ENCODE results near the gene HIF1AN.

The HIF1AN gene

GRCh38 chr10:100579261-100580090, 43.7 kb downstream of the HIF1AN start:
- Histone ChIP-seq H3K9ac (ENCODE audit: low read depth, low read length) (no peak overlapping the region), H3K27me3 (ENCODE audit: control insufficient read depth, insufficient read depth, low read length) (peaks cover 10% of the 10 kb centered on the region; the same call in 1 of the 2 replicates), H3K4me1 (ENCODE audit: control insufficient read depth, insufficient read depth, low read length) (no peaks in the 10 kb centered on the region), H3K36me3 (ENCODE audit: control insufficient read depth, insufficient read depth, low read length) (no peaks in the 10 kb centered on the region), H3K9me3 (ENCODE audit: control insufficient read depth, insufficient read depth, low read length) (no peaks in the 10 kb centered on the region), H3K4me3 (ENCODE audit: low read depth, low read length) (no peak overlapping the region), H3K27ac (ENCODE audit: low read depth, low read length) (no peak overlapping the region)

DNA sequence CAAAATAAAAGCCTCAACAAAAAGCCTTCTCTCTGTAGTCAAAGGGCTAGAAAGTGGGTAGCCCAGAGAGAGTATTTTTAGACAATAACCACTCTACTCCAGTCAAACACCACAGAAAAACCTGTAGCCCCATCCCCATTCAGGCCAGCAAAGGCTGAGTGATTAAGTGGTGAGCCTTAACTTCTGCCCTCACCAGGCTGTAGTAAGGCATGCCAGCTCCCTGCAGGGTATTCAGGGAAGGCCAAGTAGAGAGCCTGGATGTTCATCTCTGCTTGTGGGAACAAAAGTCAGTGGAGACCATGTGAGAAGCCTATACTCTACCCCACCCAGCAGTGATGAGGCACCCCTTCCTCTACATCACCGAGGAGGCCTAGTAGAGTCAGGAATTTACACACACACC, 51.2 kb downstream of the HIF1AN start:
- H3K4me1 ChIP-seq (ENCODE audit: control insufficient read depth, insufficient read depth, low read length) = no peaks in the 10 kb centered on the region
- no peaks in the 10 kb centered on the region for H3K9me3 ChIP-seq (ENCODE audit: control insufficient read depth, insufficient read depth, low read length)
- no peak overlapping the region for H3K9ac ChIP-seq (ENCODE audit: low read depth, low read length)
- no peak overlapping the region for H3K27ac ChIP-seq (ENCODE audit: low read depth, low read length)
- H3K4me3 ChIP-seq (ENCODE audit: low read depth, low read length) = no peak overlapping the region
- peaks cover 13% of the 10 kb centered on the region; the same call in 1 of the 2 replicates for H3K27me3 ChIP-seq (ENCODE audit: control insufficient read depth, insufficient read depth, low read length)
- H3K36me3 ChIP-seq (ENCODE audit: control insufficient read depth, insufficient read depth, low read length) = no peaks in the 10 kb centered on the region

DNA sequence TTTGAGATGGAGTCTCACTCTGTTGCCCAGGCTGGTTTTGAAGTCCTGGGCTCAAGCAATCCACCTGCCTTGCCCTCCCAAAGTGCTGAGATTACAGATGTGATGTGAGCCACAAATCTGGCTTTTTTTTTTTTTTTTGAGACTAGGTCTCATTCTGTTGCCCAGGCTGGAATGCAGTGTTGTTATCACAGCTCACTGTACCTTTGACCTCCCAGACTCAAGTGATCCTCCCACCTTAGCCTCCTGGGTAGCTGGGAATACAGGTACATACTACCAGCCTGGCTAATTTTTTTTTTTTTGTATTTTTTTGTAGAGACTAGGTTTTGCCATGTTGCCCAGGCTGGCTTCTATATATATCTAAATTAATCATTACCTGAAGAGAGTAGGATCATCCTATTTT, 62.4 kb downstream of the HIF1AN start:
- Histone ChIP-seq H3K27me3 (ENCODE audit: control insufficient read depth, insufficient read depth, low read length) (no peaks in the 10 kb centered on the region), H3K27ac (ENCODE audit: low read depth, low read length) (no peak overlapping the region), H3K4me3 (ENCODE audit: low read depth, low read length) (no peak overlapping the region), H3K9me3 (ENCODE audit: control insufficient read depth, insufficient read depth, low read length) (no peaks in the 10 kb centered on the region), H3K9ac (ENCODE audit: low read depth, low read length) (no peak overlapping the region), H3K4me1 (ENCODE audit: control insufficient read depth, insufficient read depth, low read length) (no peaks in the 10 kb centered on the region), H3K36me3 (ENCODE audit: control insufficient read depth, insufficient read depth, low read length) (no peaks in the 10 kb centered on the region)

GRCh38 chr10:100600218-100600617, 64.5 kb downstream of the HIF1AN start:
- H3K36me3 ChIP-seq (ENCODE audit: control insufficient read depth, insufficient read depth, low read length) = no peaks in the 10 kb centered on the region
- no peaks in the 10 kb centered on the region for H3K9me3 ChIP-seq (ENCODE audit: control insufficient read depth, insufficient read depth, low read length)
- no peaks in the 10 kb centered on the region for H3K4me1 ChIP-seq (ENCODE audit: control insufficient read depth, insufficient read depth, low read length)
- H3K4me3 ChIP-seq (ENCODE audit: low read depth, low read length) = no peak overlapping the region
- no peak overlapping the region for H3K27ac ChIP-seq (ENCODE audit: low read depth, low read length)
- H3K27me3 ChIP-seq (ENCODE audit: control insufficient read depth, insufficient read depth, low read length) = no peaks in the 10 kb centered on the region
- H3K9ac ChIP-seq (ENCODE audit: low read depth, low read length) = no peak overlapping the region

DNA sequence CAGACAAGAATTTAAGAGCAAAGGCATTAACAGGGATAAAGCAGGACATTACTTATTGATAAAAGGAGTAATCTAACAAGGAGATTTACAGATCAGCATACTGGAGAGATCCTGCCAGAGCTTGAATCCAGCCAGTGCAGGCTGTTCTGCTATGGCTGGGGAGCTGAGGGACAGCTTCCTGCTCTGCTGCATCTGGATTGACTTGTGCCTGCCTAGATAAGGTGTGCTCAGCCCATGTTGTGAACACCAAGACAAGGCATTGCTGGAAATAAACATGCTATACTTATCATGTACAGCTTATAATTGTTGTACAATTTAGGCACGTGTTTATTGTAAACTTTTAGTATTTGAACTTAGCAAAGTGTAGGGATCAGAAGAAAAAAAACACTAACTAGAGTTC, 71.7 kb downstream of the HIF1AN start:
- H3K9ac ChIP-seq (ENCODE audit: low read depth, low read length) = no peak overlapping the region
- no peak overlapping the region for H3K4me3 ChIP-seq (ENCODE audit: low read depth, low read length)
- no peaks in the 10 kb centered on the region for H3K36me3 ChIP-seq (ENCODE audit: control insufficient read depth, insufficient read depth, low read length)
- H3K27ac ChIP-seq (ENCODE audit: low read depth, low read length) = no peak overlapping the region
- no peaks in the 10 kb centered on the region for H3K9me3 ChIP-seq (ENCODE audit: control insufficient read depth, insufficient read depth, low read length)
- H3K4me1 ChIP-seq (ENCODE audit: control insufficient read depth, insufficient read depth, low read length) = no peaks in the 10 kb centered on the region
- no peaks in the 10 kb centered on the region for H3K27me3 ChIP-seq (ENCODE audit: control insufficient read depth, insufficient read depth, low read length)

Data from HUES48 (cell line).